ENCODE data around the gene ENPP7.

The ENPP7 gene

GRCh38 chr17:79728908-79729471, 1.8 kb upstream of the ENPP7 start:
- no peaks in the 10 kb centered on the region for H3K9me3 ChIP-seq (ENCODE audit: control insufficient read depth, insufficient read depth, low read depth, low read length)
- no peaks in the 10 kb centered on the region for H3K4me1 ChIP-seq (ENCODE audit: control insufficient read depth, insufficient read depth, low read length)
- no peaks in the 10 kb centered on the region for H3K36me3 ChIP-seq (ENCODE audit: control insufficient read depth in 2 of 2, insufficient read depth in 1 of 2, low read length in 2 of 2)
- H3K4me3 ChIP-seq (ENCODE audit: low read depth, low read length), result no peak overlapping the region
- ChIA-PET CTCF (interaction anchor here (0.6 to 3.9 kb wide), 4 partner anchors 12 to 116 kb away, joined by 3 to 31 read pairs (median 4); no protein-coding TSS in a partner anchor), POLR2A (interaction anchor here (0.6 kb wide), 1 partner anchor 23 kb away, joined by 3 read pairs; no protein-coding TSS in a partner anchor)
- TF ChIP-seq YY2 (tag by site-specific recombination; IDR thresholded peaks at IDR 0.05) (no peak), ATF2 (tag by site-specific recombination; IDR thresholded peaks at IDR 0.05; ENCODE audit: low read depth) (no peak), ZNF449 (tag by site-specific recombination; IDR thresholded peaks at IDR 0.05) (no peak), ZNF623 (tag by site-specific recombination; IDR thresholded peaks at IDR 0.05) (no peak), FEZF1 (tag by site-specific recombination; IDR thresholded peaks at IDR 0.05) (no peak), ZNF416 (tag by site-specific recombination; IDR thresholded peaks at IDR 0.05) (no peak), OSR2 (tag by site-specific recombination; IDR thresholded peaks at IDR 0.05) (no peak), ZNF654 (tag by site-specific recombination; IDR thresholded peaks at IDR 0.05; ENCODE audit: low read depth) (no peak), GLI2 (tag by site-specific recombination; IDR thresholded peaks at IDR 0.05; ENCODE audit: borderline replicate concordance, low read depth) (no peak), MEIS1 (CRISPR knock-in tag; IDR thresholded peaks at IDR 0.05; ENCODE audit: borderline replicate concordance) (no peak), KLF8 (tag by site-specific recombination; IDR thresholded peaks at IDR 0.05) (no peak), KLF9 (tag by site-specific recombination; IDR thresholded peaks at IDR 0.05; ENCODE audit: low read depth) (no peak), ZNF639 (tag by site-specific recombination; IDR thresholded peaks at IDR 0.05) (no peak)
- no peak overlapping the region for H3K27ac ChIP-seq (ENCODE audit: extremely low read depth, low read depth, low read length)

GRCh38 chr17:79729761-79730160, 982 bp upstream of the ENPP7 start:
- ChIA-PET CTCF (interaction anchor here (0.7 to 3.9 kb wide), 2 partner anchors 12 to 186 kb away, joined by 3 to 31 read pairs; no protein-coding TSS in a partner anchor), POLR2A (no interaction called here)
- H3K36me3 ChIP-seq (ENCODE audit: control insufficient read depth in 2 of 2, insufficient read depth in 1 of 2, low read length in 2 of 2), result no peaks in the 10 kb centered on the region
- no peak for TF ChIP-seq MYNN (tag by site-specific recombination; IDR thresholded peaks at IDR 0.05; ENCODE audit: borderline replicate concordance)
- no peak for TF ChIP-seq ZNF221 (tag by site-specific recombination; IDR thresholded peaks at IDR 0.05; ENCODE audit: borderline replicate concordance)
- no peak for TF ChIP-seq ZNF747 (tag by site-specific recombination; IDR thresholded peaks at IDR 0.05)
- TF ChIP-seq KLF7 (tag by site-specific recombination; IDR thresholded peaks at IDR 0.05; ENCODE audit: borderline replicate concordance), result no peak
- TF ChIP-seq HOXC10 (CRISPR knock-in tag; IDR thresholded peaks at IDR 0.05), result no peak
- no peak for TF ChIP-seq ZNF555 (tag by site-specific recombination; conservative IDR thresholded peaks at IDR 0.05)
- TF ChIP-seq ZNF585B (tag by site-specific recombination; IDR thresholded peaks at IDR 0.05), result no peak
- TF ChIP-seq ZNF449 (tag by site-specific recombination; IDR thresholded peaks at IDR 0.05), result no peak
- TF ChIP-seq ZNF174 (tag by site-specific recombination; IDR thresholded peaks at IDR 0.05), result no peak
- TF ChIP-seq ZNF350 (tag by site-specific recombination; IDR thresholded peaks at IDR 0.05), result no peak
- TF ChIP-seq ZNF362 (tag by site-specific recombination; IDR thresholded peaks at IDR 0.05), result no peak
- no peak for TF ChIP-seq ZNF544 (tag by site-specific recombination; IDR thresholded peaks at IDR 0.05)
- no peak for TF ChIP-seq ZNF155 (tag by site-specific recombination; IDR thresholded peaks at IDR 0.05)
- TF ChIP-seq ZNF488 (tag by site-specific recombination; IDR thresholded peaks at IDR 0.05), result no peak
- TF ChIP-seq GLIS2 (tag by site-specific recombination; IDR thresholded peaks at IDR 0.05), result no peak
- TF ChIP-seq ZNF214 (tag by site-specific recombination; IDR thresholded peaks at IDR 0.05; ENCODE audit: borderline replicate concordance), result no peak
- no peak for TF ChIP-seq HOXD13 (CRISPR knock-in tag; IDR thresholded peaks at IDR 0.05; ENCODE audit: borderline replicate concordance)

More at GRCh38 chr17:79729761-79730160, 982 bp upstream of the ENPP7 start:
- no peaks in the 10 kb centered on the region for H3K9me3 ChIP-seq (ENCODE audit: control insufficient read depth, insufficient read depth, low read depth, low read length)
- no peak overlapping the region for H3K4me3 ChIP-seq (ENCODE audit: low read depth, low read length)
- no peaks in the 10 kb centered on the region for H3K4me1 ChIP-seq (ENCODE audit: control insufficient read depth, insufficient read depth, low read length)
- H3K27ac ChIP-seq (ENCODE audit: extremely low read depth, low read depth, low read length), result no peak overlapping the region

Measured in HEK293 (cell line).